ENCODE results near the gene SORBS1.
A peak's percentile ranks its signal among the peaks of the same experiment; 100 is the strongest.

The SORBS1 gene

GRCh38 chr10:95389176-95389575, 172.0 kb downstream of the SORBS1 start:
- H3K27me3 ChIP-seq = no peaks in the 10 kb centered on the region
- no peak overlapping the region for H3K4me3 ChIP-seq
- peaks cover 42 to 56% (median 45%) of the 10 kb centered on the region in 3 donors for H3K36me3 ChIP-seq
- H3K27ac ChIP-seq = peak overlapping the region; percentile 78 to 91
- H3K9me3 ChIP-seq = no peaks in the 10 kb centered on the region
- H3K4me1 ChIP-seq = peaks cover 4 to 100% (median 88%) of the 10 kb centered on the region in 4 donors
- no peak for DNase-seq
- intact Hi-C loops (cut with DNase I; ENCODE audit: low total_unique reads) = no loop called here
- TF ChIP-seq CTCF (IDR thresholded peaks at IDR 0.05) = no peak

- Histone ChIP-seq H3K4me3 (no peak overlapping the region), H3K4me1 (peaks cover 4 to 100% (median 85%) of the 10 kb centered on the region in 4 donors), H3K27me3 (no peaks in the 10 kb centered on the region), H3K27ac (peak overlapping the region; percentile 78 to 91), H3K9me3 (no peaks in the 10 kb centered on the region), H3K36me3 (peaks cover 43 to 56% (median 45%) of the 10 kb centered on the region in 3 donors)
- DNase-seq = peak; percentile 68 to 79
- intact Hi-C loops (cut with DNase I; ENCODE audit: low total_unique reads) = no loop called here
- TF ChIP-seq CTCF (IDR thresholded peaks at IDR 0.05) = no peak
Measured at GRCh38 chr10:95388539-95388938, 172.6 kb downstream of the SORBS1 start.

GRCh38 chr10:95388109-95388471, 173.1 kb downstream of the SORBS1 start:
- intact Hi-C loops (cut with DNase I; ENCODE audit: low total_unique reads) = no loop called here
- peaks cover 43 to 56% (median 45%) of the 10 kb centered on the region in 3 donors for H3K36me3 ChIP-seq
- peaks cover 4 to 100% (median 80%) of the 10 kb centered on the region in 4 donors for H3K4me1 ChIP-seq
- H3K9me3 ChIP-seq = no peaks in the 10 kb centered on the region
- no peak for TF ChIP-seq CTCF (IDR thresholded peaks at IDR 0.05)
- H3K4me3 ChIP-seq = no peak overlapping the region
- DNase-seq = peak; percentile 54 to 84
- H3K27me3 ChIP-seq = no peaks in the 10 kb centered on the region
- peak overlapping the region; percentile 78 to 91 for H3K27ac ChIP-seq

GRCh38 chr10:95384011-95384704, 177.0 kb downstream of the SORBS1 start:
- peaks cover 72 to 75% (median 73%) of the 10 kb centered on the region in 3 donors for H3K36me3 ChIP-seq
- H3K27ac ChIP-seq = peak overlapping the region; percentile 78 to 91
- intact Hi-C loops (cut with DNase I; ENCODE audit: low total_unique reads) = no loop called here

GRCh38 chr10:95382596-95382995, 178.6 kb downstream of the SORBS1 start:
- Histone ChIP-seq H3K36me3 (peaks cover 76 to 80% (median 77%) of the 10 kb centered on the region in 3 donors), H3K4me1 (peaks cover 0 to 100% (median 53%) of the 10 kb centered on the region in 4 donors), H3K27ac (peak overlapping the region; percentile 78 to 91), H3K9me3 (no peaks in the 10 kb centered on the region), H3K27me3 (no peaks in the 10 kb centered on the region), H3K4me3 (no peak overlapping the region)
- no peak for TF ChIP-seq CTCF (IDR thresholded peaks at IDR 0.05)
- intact Hi-C loops (cut with DNase I; ENCODE audit: low total_unique reads) = no loop called here
- DNase-seq = no peak

More at GRCh38 chr10:95384011-95384704, 177.0 kb downstream of the SORBS1 start:
- no peak for TF ChIP-seq CTCF (IDR thresholded peaks at IDR 0.05)
- no peaks in the 10 kb centered on the region for H3K27me3 ChIP-seq
- no peak overlapping the region for H3K4me3 ChIP-seq
- DNase-seq = no peak
- peaks cover 0 to 100% (median 52%) of the 10 kb centered on the region in 4 donors for H3K4me1 ChIP-seq
- no peaks in the 10 kb centered on the region for H3K9me3 ChIP-seq
